ENCODE measurements around the gene OS9.

DNA sequence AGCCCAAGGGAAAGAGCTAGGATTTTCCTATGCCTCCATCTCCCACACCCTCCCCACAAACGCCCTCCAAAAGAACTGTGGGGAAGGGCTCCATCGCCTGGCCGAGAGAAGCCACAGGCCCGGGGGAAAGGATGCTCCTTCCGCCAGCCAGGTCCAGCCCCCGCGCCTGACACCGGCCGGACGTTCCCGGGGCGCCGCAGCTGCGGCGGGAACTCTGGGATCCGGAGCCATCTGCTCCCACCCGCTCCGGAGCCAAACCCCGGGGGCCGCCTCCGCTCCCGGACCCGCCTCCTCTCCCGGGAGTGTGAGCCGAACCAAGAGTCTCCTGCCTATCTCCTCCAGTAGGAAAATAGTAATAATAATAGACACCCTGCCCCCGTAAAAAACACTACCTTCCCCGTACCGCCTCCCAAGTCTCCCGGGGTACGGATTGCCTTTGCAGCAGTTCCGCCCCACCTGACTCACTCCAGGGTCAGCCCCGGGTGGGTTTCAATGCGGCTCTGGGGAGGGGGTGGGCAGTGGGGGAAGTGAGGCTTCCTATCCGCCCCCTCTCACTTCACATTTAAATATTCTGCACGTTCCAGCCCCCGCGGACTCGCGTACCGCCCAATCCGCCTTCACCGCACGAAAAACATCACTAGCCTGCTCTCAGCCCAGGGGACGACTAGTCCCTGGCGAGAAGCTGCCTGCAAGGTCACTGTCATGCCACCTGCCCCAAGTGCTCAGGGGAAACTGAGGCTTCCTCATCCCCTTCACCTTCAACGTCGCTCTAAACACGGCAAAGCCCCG is 42.2 kb downstream of the OS9 start:
- TF ChIP-seq, protein P1, sequence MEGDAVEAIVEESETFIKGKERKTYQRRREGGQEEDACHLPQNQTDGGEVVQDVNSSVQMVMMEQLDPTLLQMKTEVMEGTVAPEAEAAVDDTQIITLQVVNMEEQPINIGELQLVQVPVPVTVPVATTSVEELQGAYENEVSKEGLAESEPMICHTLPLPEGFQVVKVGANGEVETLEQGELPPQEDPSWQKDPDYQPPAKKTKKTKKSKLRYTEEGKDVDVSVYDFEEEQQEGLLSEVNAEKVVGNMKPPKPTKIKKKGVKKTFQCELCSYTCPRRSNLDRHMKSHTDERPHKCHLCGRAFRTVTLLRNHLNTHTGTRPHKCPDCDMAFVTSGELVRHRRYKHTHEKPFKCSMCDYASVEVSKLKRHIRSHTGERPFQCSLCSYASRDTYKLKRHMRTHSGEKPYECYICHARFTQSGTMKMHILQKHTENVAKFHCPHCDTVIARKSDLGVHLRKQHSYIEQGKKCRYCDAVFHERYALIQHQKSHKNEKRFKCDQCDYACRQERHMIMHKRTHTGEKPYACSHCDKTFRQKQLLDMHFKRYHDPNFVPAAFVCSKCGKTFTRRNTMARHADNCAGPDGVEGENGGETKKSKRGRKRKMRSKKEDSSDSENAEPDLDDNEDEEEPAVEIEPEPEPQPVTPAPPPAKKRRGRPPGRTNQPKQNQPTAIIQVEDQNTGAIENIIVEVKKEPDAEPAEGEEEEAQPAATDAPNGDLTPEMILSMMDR (IDR thresholded peaks at IDR 0.05) = peak; percentile 80
- TF ChIP-seq, protein P2, sequence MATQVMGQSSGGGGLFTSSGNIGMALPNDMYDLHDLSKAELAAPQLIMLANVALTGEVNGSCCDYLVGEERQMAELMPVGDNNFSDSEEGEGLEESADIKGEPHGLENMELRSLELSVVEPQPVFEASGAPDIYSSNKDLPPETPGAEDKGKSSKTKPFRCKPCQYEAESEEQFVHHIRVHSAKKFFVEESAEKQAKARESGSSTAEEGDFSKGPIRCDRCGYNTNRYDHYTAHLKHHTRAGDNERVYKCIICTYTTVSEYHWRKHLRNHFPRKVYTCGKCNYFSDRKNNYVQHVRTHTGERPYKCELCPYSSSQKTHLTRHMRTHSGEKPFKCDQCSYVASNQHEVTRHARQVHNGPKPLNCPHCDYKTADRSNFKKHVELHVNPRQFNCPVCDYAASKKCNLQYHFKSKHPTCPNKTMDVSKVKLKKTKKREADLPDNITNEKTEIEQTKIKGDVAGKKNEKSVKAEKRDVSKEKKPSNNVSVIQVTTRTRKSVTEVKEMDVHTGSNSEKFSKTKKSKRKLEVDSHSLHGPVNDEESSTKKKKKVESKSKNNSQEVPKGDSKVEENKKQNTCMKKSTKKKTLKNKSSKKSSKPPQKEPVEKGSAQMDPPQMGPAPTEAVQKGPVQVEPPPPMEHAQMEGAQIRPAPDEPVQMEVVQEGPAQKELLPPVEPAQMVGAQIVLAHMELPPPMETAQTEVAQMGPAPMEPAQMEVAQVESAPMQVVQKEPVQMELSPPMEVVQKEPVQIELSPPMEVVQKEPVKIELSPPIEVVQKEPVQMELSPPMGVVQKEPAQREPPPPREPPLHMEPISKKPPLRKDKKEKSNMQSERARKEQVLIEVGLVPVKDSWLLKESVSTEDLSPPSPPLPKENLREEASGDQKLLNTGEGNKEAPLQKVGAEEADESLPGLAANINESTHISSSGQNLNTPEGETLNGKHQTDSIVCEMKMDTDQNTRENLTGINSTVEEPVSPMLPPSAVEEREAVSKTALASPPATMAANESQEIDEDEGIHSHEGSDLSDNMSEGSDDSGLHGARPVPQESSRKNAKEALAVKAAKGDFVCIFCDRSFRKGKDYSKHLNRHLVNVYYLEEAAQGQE (IDR thresholded peaks at IDR 0.05; ENCODE audit: insufficient read depth in 1 of 2, low read depth in 2 of 2, low read length in 1 of 2) = no peak
